Vagina (tissue), 2 donors: ENCODE data around the gene EPOP.

Experiments used
- POLR2A ChIP-seq, 2 donors: fragments of 450-650 bp; IDR thresholded peaks; one replicate each; pipeline ENCODE4 v1.6.1; 2017; ENCODE audit warnings: antibody characterized with exemption in 2 of 2, mild to moderate bottlenecking in 2 of 2, moderate library complexity in 2 of 2
- TF ChIP-seq, protein P1 (sequence below), 3 experiments: fragments of 450-650 bp in 2 of 3; fragments of 200-600 bp in 1 of 3; sonication (generic) in 1 of 3; IDR thresholded peaks; one replicate each; pipeline ENCODE4 v1.5.1; 2017 to 2019; ENCODE audit warnings: antibody characterized with exemption in 3 of 3, mild to moderate bottlenecking in 2 of 3, moderate library complexity in 2 of 3

DNA sequence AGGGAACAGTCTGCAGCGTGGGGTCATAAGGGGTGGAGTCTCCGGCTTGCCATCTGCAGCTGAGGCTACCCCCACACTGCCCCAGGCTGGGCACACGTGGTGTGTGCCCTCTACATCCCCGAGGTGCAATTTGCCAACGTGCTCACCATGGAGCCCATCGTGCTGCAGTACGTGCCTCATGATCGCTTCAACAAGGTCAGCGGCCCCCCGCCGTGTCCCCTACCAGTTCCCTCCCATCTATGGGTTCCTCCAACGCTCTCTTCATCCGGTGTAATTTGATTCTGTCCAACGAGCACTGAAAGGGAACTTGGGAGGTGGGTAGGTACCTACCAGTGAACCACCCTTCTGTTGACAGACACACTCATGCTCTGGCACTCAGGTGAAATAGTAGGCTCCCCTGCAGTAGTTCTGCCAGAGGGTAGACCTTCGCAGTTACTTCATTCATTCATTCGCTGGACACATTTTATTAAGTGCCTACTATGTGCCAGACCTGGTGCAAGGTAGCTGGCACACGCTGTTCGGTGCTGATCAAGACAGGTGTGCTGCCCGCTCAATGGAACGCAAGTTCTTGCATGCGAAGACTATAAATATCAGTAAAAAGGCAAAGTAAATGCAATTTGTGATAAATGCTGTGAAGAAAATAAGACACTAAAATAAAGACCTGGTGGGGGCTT, 33.1 kb upstream of the EPOP start:
- TF ChIP-seq, protein P1, sequence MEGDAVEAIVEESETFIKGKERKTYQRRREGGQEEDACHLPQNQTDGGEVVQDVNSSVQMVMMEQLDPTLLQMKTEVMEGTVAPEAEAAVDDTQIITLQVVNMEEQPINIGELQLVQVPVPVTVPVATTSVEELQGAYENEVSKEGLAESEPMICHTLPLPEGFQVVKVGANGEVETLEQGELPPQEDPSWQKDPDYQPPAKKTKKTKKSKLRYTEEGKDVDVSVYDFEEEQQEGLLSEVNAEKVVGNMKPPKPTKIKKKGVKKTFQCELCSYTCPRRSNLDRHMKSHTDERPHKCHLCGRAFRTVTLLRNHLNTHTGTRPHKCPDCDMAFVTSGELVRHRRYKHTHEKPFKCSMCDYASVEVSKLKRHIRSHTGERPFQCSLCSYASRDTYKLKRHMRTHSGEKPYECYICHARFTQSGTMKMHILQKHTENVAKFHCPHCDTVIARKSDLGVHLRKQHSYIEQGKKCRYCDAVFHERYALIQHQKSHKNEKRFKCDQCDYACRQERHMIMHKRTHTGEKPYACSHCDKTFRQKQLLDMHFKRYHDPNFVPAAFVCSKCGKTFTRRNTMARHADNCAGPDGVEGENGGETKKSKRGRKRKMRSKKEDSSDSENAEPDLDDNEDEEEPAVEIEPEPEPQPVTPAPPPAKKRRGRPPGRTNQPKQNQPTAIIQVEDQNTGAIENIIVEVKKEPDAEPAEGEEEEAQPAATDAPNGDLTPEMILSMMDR (IDR thresholded peaks at IDR 0.05) = no peak
- no peak for TF ChIP-seq POLR2A (IDR thresholded peaks at IDR 0.05)
